Mammary microvascular endothelial cell (primary cell): Measurements from ENCODE around the gene NAP1L2. TPM values are rescaled to one million over a fixed set of nuclear protein-coding genes. Genes with fewer than 3 reads are reported as not detected.

ENCODE experiments used
- total RNA-seq: library from RNA; depleted of rRNA; stranded (reverse); fragments of >200 nt; gene quantifications from 2 replicates; pipeline ENCODE4 v1.2.3, GENCODE V29; 2015

The NAP1L2 gene
- 0.34 and 1.6 TPM in 2 replicates for total RNA-seq

GRCh38 chrX:73214426-73215094 is at the start of gene NAP1L2:
NAP1L2 (minus strand) TSS chrX:73214851; CDS start chrX:73214492, 359 bp downstream.

Other genes starting within 250 kb of the NAP1L2 start
- not detected in 2 replicates for gene PABPC1L2B, start 211.9 kb downstream of the NAP1L2 start, total RNA-seq
- gene PABPC1L2A, start 135.3 kb downstream of the NAP1L2 start, total RNA-seq, result not detected in 2 replicates
- not detected in 2 replicates for gene CDX4, start 232.2 kb upstream of the NAP1L2 start, total RNA-seq